GM21367 (cell line): ENCODE results near the gene MIER3.

Experiments used
- ATAC-seq: cut with Tn5 transposase; IDR thresholded peaks from one replicate; pipeline ENCODE4 v1.9.1; 2021; ENCODE audit not compliant: unreplicated experiment

MIER3 gene

GRCh38 chr5:56900858-56901578, 50.9 kb downstream of the MIER3 start:
- no peak for ATAC-seq

DNA sequence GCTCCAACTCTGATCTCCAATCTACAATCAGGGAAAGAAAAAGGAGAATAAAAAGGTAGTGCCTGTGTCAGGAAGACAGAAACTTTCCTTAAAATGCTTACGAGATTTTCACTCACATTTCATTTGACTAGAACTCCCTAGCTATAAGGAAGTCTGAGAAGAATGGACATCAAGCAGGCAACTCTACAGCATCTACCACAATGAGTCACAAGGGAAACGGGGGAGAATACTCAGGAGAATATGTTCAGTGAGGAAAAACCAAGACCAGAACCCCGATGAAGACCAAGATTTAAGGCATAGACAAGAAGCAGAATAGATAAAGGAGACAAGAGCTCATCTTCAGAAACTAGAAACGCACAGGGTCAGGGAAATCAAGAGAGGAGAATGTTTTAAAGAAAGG, 51.5 kb downstream of the MIER3 start:
- no peak for ATAC-seq

GRCh38 chr5:56898213-56898612, 53.7 kb downstream of the MIER3 start:
- ATAC-seq: no peak

GRCh38 chr5:56896763-56897162, 55.2 kb downstream of the MIER3 start:
- no peak for ATAC-seq

- ATAC-seq: no peak
Measured at GRCh38 chr5:56893251-56893951, 58.5 kb downstream of the MIER3 start.

DNA sequence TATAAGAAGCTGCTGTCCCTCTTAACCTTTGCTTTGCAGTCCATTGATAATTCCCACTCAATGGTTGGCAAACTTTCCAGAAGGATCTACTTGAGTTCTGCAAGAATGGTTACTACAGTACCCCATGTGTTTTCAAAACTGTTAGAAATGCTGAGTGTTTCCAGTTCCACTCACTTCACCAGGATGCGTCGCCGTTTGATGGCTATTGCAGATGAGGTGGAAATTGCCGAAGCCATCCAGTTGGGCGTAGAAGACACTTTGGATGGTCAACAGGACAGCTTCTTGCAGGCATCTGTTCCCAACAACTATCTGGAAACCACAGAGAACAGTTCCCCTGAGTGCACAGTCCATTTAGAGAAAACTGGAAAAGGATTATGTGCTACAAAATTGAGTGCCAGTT, 70.4 kb downstream of the MIER3 start:
- ATAC-seq: no peak

GRCh38 chr5:56876327-56876726, 75.6 kb downstream of the MIER3 start:
- no peak for ATAC-seq

- ATAC-seq: no peak
Measured at GRCh38 chr5:56873056-56873455, 78.9 kb downstream of the MIER3 start.

DNA sequence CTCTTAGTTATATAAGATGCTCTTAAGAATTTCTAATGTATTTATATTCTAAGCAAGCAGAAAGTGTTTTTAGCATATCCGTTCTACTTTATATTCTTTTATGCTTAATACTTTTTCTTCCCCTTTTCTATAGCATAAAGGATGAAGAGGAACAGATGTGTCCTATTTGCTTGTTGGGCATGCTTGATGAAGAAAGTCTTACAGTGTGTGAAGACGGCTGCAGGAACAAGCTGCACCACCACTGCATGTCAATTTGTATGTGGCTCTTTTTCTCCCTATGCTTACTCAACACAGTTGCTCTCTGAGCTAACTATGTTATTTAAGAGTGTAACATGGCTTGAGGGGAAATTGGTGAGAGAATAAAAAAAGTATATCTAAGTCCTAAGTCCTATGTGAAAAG, 80.1 kb downstream of the MIER3 start:
- no peak for ATAC-seq
